K562 (cell line): Measurements from ENCODE around the gene NFIB. TPM values are rescaled to one million over a fixed set of nuclear protein-coding genes. Genes with fewer than 3 reads are reported as not detected.

Experiments
- ATAC-seq: fragments of 200-7000 bp; cut with Tn5 transposase; 3 replicates; pipeline ENCODE4 v1.9.1; 2020; ENCODE audit warnings: moderate library complexity
- BruUV-seq: library from RNA; stranded (reverse); fragments of 400-500 nt; replicated peaks from 2 replicates; lab custom pipeline; 2021; lab: Mats Ljungman, UMichigan
- CTCF ChIA-PET: fragments of 300-600 bp; formaldehyde crosslinking; extraction: SDS; loops from one replicate; lab custom pipeline; 2021; ENCODE audit warnings: low intra/inter-chr PET ratio; lab: Yijun Ruan, JAX
- POLR2A ChIA-PET: fragments of 300-600, 350-650 bp; sonication (Branson Sonifier 250); formaldehyde crosslinking; extraction: SDS; loops from one replicate; lab custom pipeline; 2021; ENCODE audit warnings: antibody characterized with exemption, inconsistent platforms; lab: Yijun Ruan, JAX
- DNase-seq, 4 experiments: peaks; one replicate each; pipeline versions ENCODE4 v3.0.0 to v3.0.0-alpha.2; 2011 to 2018; ENCODE audit warnings: low spot score in 3 of 4, mixed read lengths in 3 of 4; ENCODE audit errors: extremely low read depth in 1 of 4
- FAIRE-seq: peaks from 2 replicates; lab custom pipeline; 2011; peaks lifted over from hg19 to GRCh38; lab: Jason Lieb, UNC
- H2AFZ ChIP-seq: 2 replicates; pipeline ENCODE4 v1.6.0; 2011; ENCODE audit warnings: low read depth, low read length, control low read depth, inconsistent platforms
- H3K27ac ChIP-seq: fragments of 200-600 bp; 3 replicates; pipeline ENCODE4 v1.8.0; 2011; ENCODE audit warnings: low read depth, mild to moderate bottlenecking, control low read depth, inconsistent platforms, low read length, moderate library complexity, mixed read lengths; ENCODE audit errors: extremely low read depth
- H3K27me3 ChIP-seq, 2 experiments: fragments of 300-600 bp in 1 of 2; 2 replicates in 1 of 2; 3 replicates in 1 of 2; pipeline versions ENCODE4 v1.6.0 to v1.8.0; 2011; ENCODE audit warnings: inconsistent platforms in 2 of 2, low read length in 2 of 2, mild to moderate bottlenecking in 1 of 2, mixed read lengths in 1 of 2, moderate library complexity in 1 of 2; ENCODE audit not compliant: control insufficient read depth in 2 of 2, insufficient read depth in 2 of 2
- H3K36me3 ChIP-seq: fragments of 300-600 bp; 3 replicates; pipeline ENCODE4 v1.8.0; 2011; ENCODE audit warnings: mild to moderate bottlenecking, low read length, inconsistent platforms; ENCODE audit not compliant: control insufficient read depth, insufficient read depth
- H3K4me1 ChIP-seq, 2 experiments: fragments of 200-600 bp in 1 of 2; replicated peaks in 1 of 2; 2 replicates in 1 of 2; 3 replicates in 1 of 2; pipeline versions ENCODE4 v1.5.1 to v1.8.0; 2011; ENCODE audit warnings: inconsistent platforms in 2 of 2, low read length in 2 of 2, mild to moderate bottlenecking in 1 of 2, mixed read lengths in 1 of 2, moderate library complexity in 1 of 2; ENCODE audit not compliant: control insufficient read depth in 2 of 2, insufficient read depth in 2 of 2
- H3K4me2 ChIP-seq: 2 replicates; pipeline ENCODE4 v1.6.1; 2011; ENCODE audit warnings: low read length, control low read depth, inconsistent platforms, mixed read lengths; ENCODE audit not compliant: insufficient read depth
- H3K4me3 ChIP-seq: fragments of 200-600 bp; sonication (generic), shearing (Covaris generic); 2 replicates; pipeline ENCODE4 v1.5.1; 2016; ENCODE audit warnings: control low read depth, inconsistent platforms
- H3K79me2 ChIP-seq: fragments of 200-600 bp; 3 replicates; pipeline ENCODE4 v1.8.0; 2011; ENCODE audit warnings: low read length, inconsistent platforms; ENCODE audit not compliant: control insufficient read depth, insufficient read depth
- H3K9ac ChIP-seq, 2 experiments: 2 replicates each; pipeline versions ENCODE4 v1.6.0 to v1.6.1; 2011; ENCODE audit warnings: low read depth in 2 of 2, low read length in 2 of 2, control low read depth in 1 of 2, inconsistent platforms in 1 of 2, mild to moderate bottlenecking in 1 of 2, mixed read lengths in 1 of 2; ENCODE audit not compliant: insufficient read depth in 1 of 2
- H3K9me1 ChIP-seq: one replicate; pipeline ENCODE4 v1.6.0; 2011; ENCODE audit warnings: inconsistent platforms, mild to moderate bottlenecking, low read length, moderate library complexity; ENCODE audit not compliant: control insufficient read depth, insufficient read depth
- H3K9me3 ChIP-seq: replicated peaks from 2 replicates; pipeline ENCODE4 v1.5.1; 2011; ENCODE audit warnings: low read depth, low read length, inconsistent platforms; ENCODE audit not compliant: control insufficient read depth, insufficient read depth
- H4K20me1 ChIP-seq: replicated peaks from 2 replicates; pipeline ENCODE4 v1.6.1; 2011; ENCODE audit warnings: low read length, inconsistent platforms, mixed read lengths; ENCODE audit not compliant: control insufficient read depth, insufficient read depth
- ARID1B ChIP-seq: fragments of 450-650 bp; IDR thresholded peaks from 2 replicates; pipeline ENCODE4 v1.6.1; 2016; ENCODE audit warnings: antibody characterized with exemption, mild to moderate bottlenecking, inconsistent platforms
- HDGF ChIP-seq: fragments of 450-650 bp; IDR thresholded peaks from 2 replicates; pipeline ENCODE4 v1.6.1; 2016
- KLF6 ChIP-seq: fragments of 250-450 bp; sonication (Bioruptor Pico); IDR thresholded peaks from 2 replicates; pipeline ENCODE4 v1.4.0; 2020; ENCODE audit warnings: mild to moderate bottlenecking, moderate library complexity, borderline replicate concordance
- MEF2A ChIP-seq: IDR thresholded peaks from 2 replicates; pipeline ENCODE4 v1.6.1; 2011; ENCODE audit warnings: low read depth, mild to moderate bottlenecking, low read length, moderate library complexity; ENCODE audit not compliant: control insufficient read depth
- PCBP1 ChIP-seq: fragments of 200-400 bp; formaldehyde crosslinking; IDR thresholded peaks from 2 replicates; pipeline ENCODE4 v1.6.1; 2018; ENCODE audit warnings: mild to moderate bottlenecking, low read depth, low read length; ENCODE audit not compliant: poor library complexity, severe bottlenecking
- POLR2H ChIP-seq: IDR thresholded peaks from 2 replicates; pipeline ENCODE4 v1.6.1; 2016; ENCODE audit warnings: missing genetic modification characterization, low read depth, mild to moderate bottlenecking, control low read depth, missing compliant biosample characterization, moderate library complexity
- RBM25 ChIP-seq: fragments of 200-400 bp; formaldehyde crosslinking; IDR thresholded peaks from 2 replicates; pipeline ENCODE4 v1.6.1; 2018; ENCODE audit warnings: low read length, low read depth, moderate library complexity; ENCODE audit not compliant: severe bottlenecking
- TEAD4 ChIP-seq, 2 experiments: sonication (generic) in 1 of 2; formaldehyde crosslinking in 1 of 2; IDR thresholded peaks; 2 replicates each; pipeline versions ENCODE4 v1.6.1 to v1.8.0; 2012 to 2022; ENCODE audit warnings: borderline replicate concordance in 1 of 2, inconsistent platforms in 1 of 2, low read length in 1 of 2, mild to moderate bottlenecking in 1 of 2, missing genetic modification reagents in 1 of 2
- TSC22D4 ChIP-seq: fragments of 450-650 bp; IDR thresholded peaks from 2 replicates; pipeline ENCODE4 v1.6.1; 2016; ENCODE audit warnings: missing genetic modification characterization, missing biosample characterization, control low read depth
- ZNF165 ChIP-seq: fragments of 250-450 bp; sonication (Bioruptor Pico); IDR thresholded peaks from 2 replicates; pipeline ENCODE4 v1.4.0; 2020; ENCODE audit warnings: borderline replicate concordance
- in situ Hi-C: fragments of 300-500 bp; cut with MboI; formaldehyde crosslinking; loops from 4 replicates; pipeline ENCODE4 v1.15.0; 2018; ENCODE audit warnings: inconsistent platforms, mixed read lengths
- intact Hi-C: fragments of 100-400 bp; cut with micrococcal nuclease; formaldehyde crosslinking; loops from 2 replicates; pipeline ENCODE4 v1.14.2; 2022
- polyA plus RNA-seq, 8 experiments: library from polyadenylated mRNA; depleted of rRNA in 4 of 8; stranded (reverse) in 5 of 8; unstranded in 3 of 8; fragments of >200 nt; fragmentation: Nextera tagmentation in 2 of 8; fragmentation: Illumina TruSeq in 1 of 8; extraction: Ambion mirVana in 2 of 8; extraction: Trizol in 1 of 8; gene quantifications; 2 replicates each; pipeline versions ENCODE4 v1.2.1 to v1.2.3, GENCODE V29; 2011 to 2014; ENCODE audit warnings: inconsistent platforms in 1 of 8, missing spikeins in 1 of 8
- total RNA-seq, 7 experiments: library from RNA; depleted of rRNA in 6 of 7; stranded (reverse); fragments of >200 nt in 6 of 7; fragmentation: Illumina TruSeq in 2 of 7; extraction: Trizol in 2 of 7; gene quantifications; 2 replicates each; pipeline versions ENCODE4 v1.2.1 to v1.2.3, GENCODE V29; 2011 to 2021; ENCODE audit warnings: low replicate concordance in 1 of 7
- TF ChIP-seq, protein P1 (sequence below): fragments of 150-350 bp; IDR thresholded peaks from 2 replicates; pipeline ENCODE4 v1.6.1; 2014; ENCODE audit warnings: low read depth, mild to moderate bottlenecking, low read length, borderline replicate concordance
- TF ChIP-seq, protein P2 (sequence below): sonication (generic); formaldehyde crosslinking; IDR thresholded peaks from 2 replicates; pipeline ENCODE4 v1.9.0; 2022; ENCODE audit warnings: mild to moderate bottlenecking, missing genetic modification reagents
- TF ChIP-seq, protein P3 (sequence below), 2 experiments: fragments of 250-450 bp in 1 of 2; fragments of 450-650 bp in 1 of 2; sonication (Bioruptor Pico) in 1 of 2; IDR thresholded peaks; 2 replicates each; pipeline versions ENCODE4 v1.6.1 to v1.8.0; 2016 to 2021; ENCODE audit warnings: mild to moderate bottlenecking in 2 of 2, moderate library complexity in 2 of 2, missing compliant biosample characterization in 1 of 2, missing genetic modification characterization in 1 of 2
- TF ChIP-seq, protein P4 (sequence below): fragments of 250-450 bp; sonication (Bioruptor Pico); IDR thresholded peaks from 2 replicates; pipeline ENCODE4 v1.9.0; 2021; ENCODE audit warnings: mild to moderate bottlenecking
- TF ChIP-seq, protein P5 (sequence below): fragments of 450-650 bp; conservative IDR thresholded peaks from 2 replicates; pipeline ENCODE4 v1.6.1; 2016; ENCODE audit warnings: missing genetic modification characterization, low read depth, mild to moderate bottlenecking, missing compliant biosample characterization, moderate library complexity

Gene NFIB
- total and polyA plus RNA-seq, 9 of the 15 experiments (the other 6 are each of a cell fraction or from before 2014, with no cell fraction given), result 1.2 to 3.3 (median 1.9) TPM

GRCh38 chr9:14052359-14052758 is 261.6 kb downstream of the NFIB start (continued):
- no peak for TF ChIP-seq MEF2A
- TF ChIP-seq TSC22D4, result no peak
- TF ChIP-seq, all 486 proteins: peak for 0

- ATAC-seq (no peak), FAIRE-seq (no peak), DNase-seq (no peak)
- H4K20me1 ChIP-seq, result no peaks in the 10 kb centered on the region
- intact Hi-C loops (no loop called here), in situ Hi-C loops (no loop called here)
- no peaks in the 10 kb centered on the region for H3K4me1 ChIP-seq
- H3K79me2 ChIP-seq, result no peaks in the 10 kb centered on the region
- H3K27me3 ChIP-seq, result no peaks in the 10 kb centered on the region; a peak in 1 of 5 replicates
- no peaks in the 10 kb centered on the region for H3K36me3 ChIP-seq
- no peaks in the 10 kb centered on the region for H3K9me3 ChIP-seq
- H3K9ac ChIP-seq, result no peak overlapping the region
- H3K27ac ChIP-seq, result no peak overlapping the region
- H3K9me1 ChIP-seq, result no peaks in the 10 kb centered on the region
- no peak overlapping the region for H3K4me3 ChIP-seq
- no peak overlapping the region for H2AFZ ChIP-seq
- ChIA-PET POLR2A (no interaction called here), CTCF (no interaction called here)
- H3K4me2 ChIP-seq, result no peak overlapping the region
- BruUV-seq, result no TSS peak
- TF ChIP-seq, protein P1, sequence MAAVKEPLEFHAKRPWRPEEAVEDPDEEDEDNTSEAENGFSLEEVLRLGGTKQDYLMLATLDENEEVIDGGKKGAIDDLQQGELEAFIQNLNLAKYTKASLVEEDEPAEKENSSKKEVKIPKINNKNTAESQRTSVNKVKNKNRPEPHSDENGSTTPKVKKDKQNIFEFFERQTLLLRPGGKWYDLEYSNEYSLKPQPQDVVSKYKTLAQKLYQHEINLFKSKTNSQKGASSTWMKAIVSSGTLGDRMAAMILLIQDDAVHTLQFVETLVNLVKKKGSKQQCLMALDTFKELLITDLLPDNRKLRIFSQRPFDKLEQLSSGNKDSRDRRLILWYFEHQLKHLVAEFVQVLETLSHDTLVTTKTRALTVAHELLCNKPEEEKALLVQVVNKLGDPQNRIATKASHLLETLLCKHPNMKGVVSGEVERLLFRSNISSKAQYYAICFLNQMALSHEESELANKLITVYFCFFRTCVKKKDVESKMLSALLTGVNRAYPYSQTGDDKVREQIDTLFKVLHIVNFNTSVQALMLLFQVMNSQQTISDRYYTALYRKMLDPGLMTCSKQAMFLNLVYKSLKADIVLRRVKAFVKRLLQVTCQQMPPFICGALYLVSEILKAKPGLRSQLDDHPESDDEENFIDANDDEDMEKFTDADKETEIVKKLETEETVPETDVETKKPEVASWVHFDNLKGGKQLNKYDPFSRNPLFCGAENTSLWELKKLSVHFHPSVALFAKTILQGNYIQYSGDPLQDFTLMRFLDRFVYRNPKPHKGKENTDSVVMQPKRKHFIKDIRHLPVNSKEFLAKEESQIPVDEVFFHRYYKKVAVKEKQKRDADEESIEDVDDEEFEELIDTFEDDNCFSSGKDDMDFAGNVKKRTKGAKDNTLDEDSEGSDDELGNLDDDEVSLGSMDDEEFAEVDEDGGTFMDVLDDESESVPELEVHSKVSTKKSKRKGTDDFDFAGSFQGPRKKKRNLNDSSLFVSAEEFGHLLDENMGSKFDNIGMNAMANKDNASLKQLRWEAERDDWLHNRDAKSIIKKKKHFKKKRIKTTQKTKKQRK, result no peak
- no peak for TF ChIP-seq TEAD4 (IDR thresholded peaks at IDR 0.05; ENCODE audit: low read length)
- no peak for TF ChIP-seq TEAD4 (CRISPR knock-in tag; IDR thresholded peaks at IDR 0.05; ENCODE audit: borderline replicate concordance)
- TF ChIP-seq HDGF, result no peak
- TF ChIP-seq PCBP1, result no peak
- no peak for TF ChIP-seq ARID1B
- TF ChIP-seq, protein P2, sequence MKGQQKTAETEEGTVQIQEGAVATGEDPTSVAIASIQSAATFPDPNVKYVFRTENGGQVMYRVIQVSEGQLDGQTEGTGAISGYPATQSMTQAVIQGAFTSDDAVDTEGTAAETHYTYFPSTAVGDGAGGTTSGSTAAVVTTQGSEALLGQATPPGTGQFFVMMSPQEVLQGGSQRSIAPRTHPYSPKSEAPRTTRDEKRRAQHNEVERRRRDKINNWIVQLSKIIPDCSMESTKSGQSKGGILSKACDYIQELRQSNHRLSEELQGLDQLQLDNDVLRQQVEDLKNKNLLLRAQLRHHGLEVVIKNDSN (CRISPR knock-in tag), result no peak
- TF ChIP-seq RBM25, result no peak
- no peak for TF ChIP-seq POLR2H (tag)
- TF ChIP-seq, protein P3, sequence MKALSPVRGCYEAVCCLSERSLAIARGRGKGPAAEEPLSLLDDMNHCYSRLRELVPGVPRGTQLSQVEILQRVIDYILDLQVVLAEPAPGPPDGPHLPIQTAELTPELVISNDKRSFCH (CRISPR knock-in tag; IDR thresholded peaks at IDR 0.05), result no peak
- TF ChIP-seq, protein P3 (tag; IDR thresholded peaks at IDR 0.05), result no peak
- TF ChIP-seq, protein P4, sequence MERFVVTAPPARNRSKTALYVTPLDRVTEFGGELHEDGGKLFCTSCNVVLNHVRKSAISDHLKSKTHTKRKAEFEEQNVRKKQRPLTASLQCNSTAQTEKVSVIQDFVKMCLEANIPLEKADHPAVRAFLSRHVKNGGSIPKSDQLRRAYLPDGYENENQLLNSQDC (CRISPR knock-in tag), result no peak
- no peak for TF ChIP-seq ZNF165 (CRISPR knock-in tag)
- no peak for TF ChIP-seq KLF6 (CRISPR knock-in tag)
- TF ChIP-seq, protein P5, sequence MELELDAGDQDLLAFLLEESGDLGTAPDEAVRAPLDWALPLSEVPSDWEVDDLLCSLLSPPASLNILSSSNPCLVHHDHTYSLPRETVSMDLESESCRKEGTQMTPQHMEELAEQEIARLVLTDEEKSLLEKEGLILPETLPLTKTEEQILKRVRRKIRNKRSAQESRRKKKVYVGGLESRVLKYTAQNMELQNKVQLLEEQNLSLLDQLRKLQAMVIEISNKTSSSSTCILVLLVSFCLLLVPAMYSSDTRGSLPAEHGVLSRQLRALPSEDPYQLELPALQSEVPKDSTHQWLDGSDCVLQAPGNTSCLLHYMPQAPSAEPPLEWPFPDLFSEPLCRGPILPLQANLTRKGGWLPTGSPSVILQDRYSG (tag), result no peak
These were observed 262.5 kb downstream of the NFIB start for GRCh38 chr9:14051419-14051818.
